HG03439 (cell line): ENCODE results near the gene P2RY2.

ENCODE experiments used
- ATAC-seq: cut with Tn5 transposase; IDR thresholded peaks from one replicate; pipeline ENCODE4 v1.9.1; 2021; ENCODE audit warnings: mild to moderate bottlenecking, moderate library complexity; ENCODE audit not compliant: unreplicated experiment

Gene P2RY2

GRCh38 chr11:73241300-73241699 lies 23.2 kb downstream of the P2RY2 start:
- ATAC-seq, result no peak

- peak; percentile 67 for ATAC-seq
Observed at GRCh38 chr11:73242251-73243092, 24.4 kb downstream of the P2RY2 start.

DNA sequence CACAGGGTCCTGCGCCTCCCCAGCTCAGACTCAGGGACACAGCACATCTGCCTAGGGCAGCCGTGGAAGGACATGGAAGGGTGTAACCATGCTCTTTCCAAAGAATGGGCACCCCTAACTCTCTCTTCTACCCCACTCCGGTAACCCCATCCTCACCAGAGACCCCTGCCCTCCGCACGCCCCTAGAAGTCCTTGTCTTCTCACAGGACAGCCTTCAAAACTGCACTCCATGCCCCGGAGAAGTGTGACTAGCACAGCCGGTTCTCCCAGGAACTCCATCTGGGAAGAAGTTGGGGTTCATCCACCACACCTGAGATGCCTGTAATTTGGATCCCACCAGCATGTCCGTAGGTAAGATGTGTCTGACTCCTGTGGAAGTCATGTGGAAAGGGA lies 25.0 kb downstream of the P2RY2 start:
- no peak for ATAC-seq

DNA sequence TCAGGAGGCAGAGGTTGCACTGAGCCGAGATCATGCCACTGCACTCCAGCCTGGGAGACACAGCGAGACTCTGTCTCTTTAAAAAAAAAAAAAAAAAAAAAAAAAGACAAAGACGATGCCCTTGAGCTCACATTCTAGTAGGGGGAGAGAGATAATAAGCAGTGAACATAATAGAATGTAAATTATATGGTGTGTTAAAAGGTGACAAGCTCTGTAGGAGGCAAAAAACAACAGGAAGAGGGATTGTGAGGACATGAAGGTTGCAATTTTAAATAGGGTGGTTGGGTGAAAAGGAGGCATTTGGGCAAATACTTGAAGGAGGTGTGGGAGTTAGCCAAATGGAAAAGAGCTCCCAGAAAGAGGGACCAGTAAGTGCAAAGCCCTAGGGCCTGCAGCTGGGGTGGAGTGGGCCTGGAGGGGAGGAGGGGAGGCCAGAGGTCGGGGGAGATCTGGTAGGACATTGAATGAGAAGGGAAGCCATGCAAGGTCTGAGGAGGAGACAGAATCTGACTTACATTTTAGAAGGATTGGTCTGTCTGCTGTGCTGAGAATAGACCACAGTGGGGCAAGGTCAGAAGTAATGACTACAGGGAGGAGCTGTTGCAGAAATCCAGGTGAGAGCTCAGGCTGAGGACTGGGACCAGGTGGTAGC lies 26.6 kb downstream of the P2RY2 start:
- ATAC-seq, result no peak

DNA sequence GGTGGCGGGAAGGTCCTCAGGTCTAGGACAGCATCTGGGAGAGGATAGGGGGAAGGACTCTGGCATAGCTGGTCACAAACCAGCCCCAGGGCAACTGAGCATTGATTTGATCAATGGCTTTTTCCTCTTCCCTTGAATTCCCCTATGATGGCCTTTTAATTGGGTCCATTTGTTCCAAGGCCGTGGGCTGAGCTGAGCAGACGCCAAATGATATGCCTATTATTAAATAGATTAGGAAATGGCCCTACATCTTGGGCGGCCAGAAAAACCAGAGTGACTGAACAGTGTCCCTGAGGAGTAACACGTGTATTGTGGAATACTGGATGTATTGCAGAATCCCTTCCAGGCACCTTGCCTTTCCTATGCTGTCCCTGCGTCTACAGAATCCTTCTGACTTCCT lies 27.4 kb downstream of the P2RY2 start:
- ATAC-seq, result no peak

DNA sequence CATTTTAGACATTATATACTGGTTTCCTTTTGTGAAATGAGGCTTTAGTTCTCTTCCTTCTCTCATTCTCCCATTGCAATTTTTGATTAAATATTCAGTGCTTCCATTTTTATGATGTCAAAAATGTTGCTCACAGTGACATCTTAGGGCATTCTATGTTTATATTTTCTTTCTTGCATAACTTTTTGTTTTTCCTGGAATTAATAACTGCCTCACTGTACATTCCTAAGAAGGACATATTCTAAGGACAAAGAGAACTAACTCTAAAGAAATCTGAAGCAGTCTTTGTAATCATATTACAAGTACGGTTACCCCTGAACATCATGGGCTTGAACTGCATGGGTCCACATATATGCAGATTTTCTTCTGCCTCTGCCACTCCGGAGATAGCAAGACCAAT lies 28.2 kb downstream of the P2RY2 start:
- ATAC-seq, result no peak

- no peak for ATAC-seq
Observed at GRCh38 chr11:73248526-73249185, 30.6 kb downstream of the P2RY2 start.

DNA sequence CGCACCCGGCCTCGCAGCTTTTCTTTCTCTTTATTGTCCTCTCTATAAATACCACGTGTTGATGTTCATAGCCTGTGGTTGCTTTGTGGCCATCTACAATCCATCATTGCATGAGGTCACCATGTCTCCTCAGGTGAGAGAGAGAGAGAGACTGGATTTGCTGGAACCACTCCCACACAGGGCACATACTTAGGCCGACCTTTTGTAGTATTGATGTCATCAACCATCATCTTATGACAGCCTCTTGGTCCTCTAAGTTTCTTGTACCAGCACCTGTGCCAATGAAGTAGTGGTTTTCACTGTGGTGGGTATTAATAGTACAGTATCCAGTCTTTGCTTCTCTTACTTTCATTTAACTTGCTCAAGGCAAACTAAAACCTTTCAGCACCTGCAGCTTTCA lies 31.2 kb downstream of the P2RY2 start:
- peak; percentile 63 for ATAC-seq

GRCh38 chr11:73249853-73250783 lies 32.0 kb downstream of the P2RY2 start:
- ATAC-seq, result no peak

GRCh38 chr11:73252577-73253191 lies 34.6 kb downstream of the P2RY2 start:
- no peak for ATAC-seq

- no peak for ATAC-seq
Observed at GRCh38 chr11:73257342-73258103, 39.4 kb downstream of the P2RY2 start.

DNA sequence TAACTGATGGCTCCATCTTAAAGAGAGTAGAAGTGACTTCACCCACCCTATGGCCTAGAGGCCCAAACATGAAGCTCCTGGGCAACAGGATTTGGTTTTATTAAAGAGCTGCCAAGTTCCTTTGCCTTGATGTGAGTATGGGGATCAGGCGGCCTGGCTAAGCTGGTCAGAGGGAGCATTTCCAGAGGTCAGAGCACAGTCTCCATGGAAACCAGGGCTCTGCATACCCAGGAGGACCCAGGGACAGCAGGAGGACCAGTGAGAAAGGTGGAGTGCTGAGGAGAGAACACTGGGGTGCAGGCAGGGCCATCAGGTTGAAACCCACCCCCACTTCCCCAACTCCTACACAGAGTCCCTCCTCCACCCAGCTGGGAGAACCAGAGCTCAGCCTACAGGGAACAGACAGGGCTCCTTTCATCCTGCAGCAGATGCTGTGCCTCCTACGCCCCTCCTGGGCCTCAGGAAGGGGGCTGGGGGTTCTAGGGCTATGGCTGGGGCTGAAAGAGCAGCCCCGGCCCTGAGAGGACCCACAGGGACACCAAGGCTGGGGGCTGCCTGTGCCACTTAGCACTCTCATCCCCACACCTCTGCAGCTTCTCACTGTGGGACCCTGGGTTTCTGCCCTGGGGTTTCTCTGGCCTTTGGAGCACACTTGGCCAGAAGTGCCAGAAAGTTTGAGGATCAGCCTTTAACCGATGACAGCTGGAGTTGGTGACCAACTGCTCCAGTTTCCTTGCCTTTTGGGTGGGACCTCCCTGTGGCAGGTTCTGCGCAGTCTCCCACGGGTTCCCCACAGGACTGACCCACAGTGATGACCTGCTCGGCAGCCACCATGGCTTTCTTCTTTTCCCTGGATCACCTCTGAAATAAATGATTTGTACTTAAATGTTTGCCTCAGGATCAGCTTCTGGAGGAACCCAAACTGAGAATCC lies 40.3 kb downstream of the P2RY2 start:
- ATAC-seq, result no peak

DNA sequence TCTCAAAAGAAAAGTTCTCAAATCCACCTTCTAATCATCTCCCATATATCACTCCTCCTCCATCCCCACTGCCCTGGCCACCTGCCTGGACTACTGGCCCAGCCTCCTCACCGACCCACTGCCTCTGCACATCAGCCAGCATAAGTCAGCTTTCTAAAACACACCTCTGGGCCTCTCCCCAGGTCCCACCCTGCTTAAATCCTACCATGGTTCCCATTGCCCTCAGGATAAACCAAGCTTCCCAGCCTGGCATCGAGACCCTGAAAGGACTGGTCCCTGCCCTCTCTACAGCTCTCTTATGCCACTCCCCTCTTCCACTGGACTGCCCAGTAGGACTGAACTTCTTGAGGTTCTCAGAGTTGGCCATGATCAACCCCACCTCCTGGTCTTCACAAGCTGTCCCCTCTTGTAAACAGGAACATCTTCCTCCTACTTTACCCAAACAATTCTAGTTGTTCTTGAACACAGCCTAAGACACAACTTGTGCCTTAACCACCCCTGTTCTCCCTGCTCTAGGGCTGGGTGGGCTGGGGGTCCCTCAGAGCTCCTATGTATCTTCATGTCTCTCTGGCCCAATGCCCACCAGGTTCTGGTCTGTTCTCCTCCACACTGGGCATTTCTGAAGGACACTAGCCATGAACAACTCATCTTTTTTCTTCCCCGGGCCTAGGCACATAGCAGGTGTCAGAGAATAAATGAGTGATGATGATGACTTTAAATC lies 41.5 kb downstream of the P2RY2 start:
- ATAC-seq, result no peak

DNA sequence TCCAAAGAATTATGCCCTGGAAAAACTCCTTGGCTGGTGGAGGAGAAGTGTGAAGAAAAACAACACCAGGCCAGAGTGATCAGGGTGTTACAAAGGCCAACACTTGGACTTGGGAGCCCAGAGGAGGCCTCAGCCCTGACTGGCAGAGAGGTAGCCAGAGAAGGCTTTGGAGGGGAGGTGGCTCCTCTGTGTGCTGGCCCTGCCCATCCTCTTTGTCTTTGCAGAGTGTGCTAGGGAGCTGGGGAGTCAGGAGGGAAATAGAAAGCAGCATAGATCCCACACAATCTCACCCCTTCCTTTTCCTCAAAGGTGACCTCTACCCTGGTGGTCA lies 42.0 kb downstream of the P2RY2 start:
- ATAC-seq, result no peak

GRCh38 chr11:73262851-73263495 lies 44.9 kb downstream of the P2RY2 start:
- no peak for ATAC-seq

GRCh38 chr11:73263640-73264039 lies 45.6 kb downstream of the P2RY2 start:
- no peak for ATAC-seq

DNA sequence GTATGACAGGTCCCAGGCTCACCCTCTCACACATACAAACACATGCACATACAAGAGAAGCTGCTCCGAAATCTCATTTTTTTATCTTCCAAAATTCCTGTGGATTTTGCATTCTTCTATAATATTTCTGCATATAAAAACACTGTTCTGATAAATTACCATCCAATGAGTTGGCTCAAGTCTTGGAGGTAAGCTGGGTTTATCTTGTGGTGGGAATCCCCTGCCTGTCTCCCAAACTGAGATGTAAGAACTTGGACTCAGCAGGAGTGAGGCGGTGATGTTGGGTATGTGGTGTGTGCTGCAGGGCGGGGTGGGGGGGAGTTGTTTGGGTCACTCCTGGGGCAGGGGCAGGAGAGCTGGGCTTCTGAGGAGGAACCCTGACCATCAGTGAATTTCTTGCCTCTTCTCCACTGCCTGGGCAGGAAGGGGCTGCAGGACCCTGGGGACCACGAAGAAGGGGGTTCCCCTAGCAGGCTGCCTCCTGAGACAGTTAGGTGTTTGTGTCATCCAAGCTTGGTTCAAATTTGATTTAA lies 47.3 kb downstream of the P2RY2 start:
- ATAC-seq, result no peak
